ENCODE data around the gene HSD11B2.

HSD11B2 gene

GRCh38 chr16:67441907-67442306, 11.0 kb downstream of the HSD11B2 start:
- no peak for DNase-seq (ENCODE audit: low read depth)
- H3K4me3 ChIP-seq (ENCODE audit: low read depth, low read length): no peak overlapping the region
- TF ChIP-seq CTCF (IDR thresholded peaks at IDR 0.05; ENCODE audit: control insufficient read depth, extremely low read depth, insufficient read depth): no peak

- no peak overlapping the region for H3K4me3 ChIP-seq (ENCODE audit: low read depth, low read length)
- no peak for TF ChIP-seq CTCF (IDR thresholded peaks at IDR 0.05; ENCODE audit: control insufficient read depth, extremely low read depth, insufficient read depth)
- no peak for DNase-seq (ENCODE audit: low read depth)
Measured at GRCh38 chr16:67442581-67443255, 11.8 kb downstream of the HSD11B2 start.

GRCh38 chr16:67443265-67443664, 12.3 kb downstream of the HSD11B2 start:
- TF ChIP-seq CTCF (IDR thresholded peaks at IDR 0.05; ENCODE audit: control insufficient read depth, extremely low read depth, insufficient read depth): no peak
- no peak overlapping the region for H3K4me3 ChIP-seq (ENCODE audit: low read depth, low read length)
- DNase-seq (ENCODE audit: low read depth): no peak

- no peak overlapping the region for H3K4me3 ChIP-seq (ENCODE audit: low read depth, low read length)
- DNase-seq (ENCODE audit: low read depth): no peak
- TF ChIP-seq CTCF (IDR thresholded peaks at IDR 0.05; ENCODE audit: control insufficient read depth, extremely low read depth, insufficient read depth): no peak
Measured at GRCh38 chr16:67444259-67445125, 13.6 kb downstream of the HSD11B2 start.

- no peak for DNase-seq (ENCODE audit: low read depth)
- no peak for TF ChIP-seq CTCF (IDR thresholded peaks at IDR 0.05; ENCODE audit: control insufficient read depth, extremely low read depth, insufficient read depth)
- no peak overlapping the region for H3K4me3 ChIP-seq (ENCODE audit: low read depth, low read length)
Measured at GRCh38 chr16:67445126-67445426, 14.2 kb downstream of the HSD11B2 start.

GRCh38 chr16:67445441-67445912, 14.6 kb downstream of the HSD11B2 start:
- peak; percentile 44 for TF ChIP-seq CTCF (IDR thresholded peaks at IDR 0.05; ENCODE audit: control insufficient read depth, extremely low read depth, insufficient read depth)
- H3K4me3 ChIP-seq (ENCODE audit: low read depth, low read length): no peak overlapping the region
- DNase-seq (ENCODE audit: low read depth): peak; percentile 80

All from LNCaP clone FGC (cell line).